WTC11 (cell line): ENCODE measurements around the gene KDELR3. TPM values are rescaled to one million over a fixed set of nuclear protein-coding genes. Genes with fewer than 3 reads are reported as not detected.
A peak's percentile ranks its signal among the peaks of the same experiment; 100 is the strongest.

Source experiments
- ATAC-seq: fragments of 200-7000 bp; cut with Tn5 transposase; 2 replicates; pipeline ENCODE4 v1.10.0; 2021; ENCODE audit warnings: mild to moderate bottlenecking, moderate library complexity
- CTCF ChIA-PET: fragments of 300-600 bp; sonication (Branson Sonifier 250); formaldehyde crosslinking; loops from one replicate; lab custom pipeline; 2021; ENCODE audit warnings: antibody characterized with exemption; lab: Charles Lee
- POLR2A ChIA-PET: fragments of 350-600 bp; sonication (Branson Sonifier 250); formaldehyde crosslinking; loops from one replicate; lab custom pipeline; 2021; ENCODE audit warnings: antibody characterized with exemption; lab: Charles Lee
- DNase-seq: peaks from one replicate; pipeline ENCODE4 v3.0.0; 2021; ENCODE audit warnings: low spot score
- H3K27ac Mint-ChIP-seq: 2 replicates; pipeline ENCODE4 v1.8.0; 2021; ENCODE audit warnings: mixed read lengths
- H3K27me3 Mint-ChIP-seq: 2 replicates; pipeline ENCODE4 v1.8.0; 2021; ENCODE audit warnings: low read depth, mild to moderate bottlenecking, moderate library complexity, mixed read lengths
- H3K36me3 Mint-ChIP-seq: 2 replicates; pipeline ENCODE4 v1.8.0; 2021; ENCODE audit warnings: mixed read lengths
- H3K4me1 Mint-ChIP-seq: 2 replicates; pipeline ENCODE4 v1.8.0; 2022; ENCODE audit warnings: mixed read lengths
- H3K4me3 Mint-ChIP-seq: 2 replicates; pipeline ENCODE4 v1.8.0; 2021; ENCODE audit warnings: mild to moderate bottlenecking, moderate library complexity, mixed read lengths
- H3K9me3 Mint-ChIP-seq: 2 replicates; pipeline ENCODE4 v1.8.0; 2021; ENCODE audit warnings: mixed read lengths
- ATF1 ChIP-seq: sonication (generic); formaldehyde crosslinking; IDR thresholded peaks from 2 replicates; pipeline ENCODE4 v1.8.1; 2023; ENCODE audit warnings: mild to moderate bottlenecking, moderate library complexity, missing genetic modification reagents
- ATF2 ChIP-seq: sonication (generic); formaldehyde crosslinking; IDR thresholded peaks from 2 replicates; pipeline ENCODE4 v1.8.1; 2022; ENCODE audit warnings: low read depth, missing genetic modification reagents, borderline replicate concordance
- CTCF ChIP-seq: fragments of 200-600 bp; IDR thresholded peaks from 2 replicates; pipeline ENCODE4 v1.8.0; 2022; ENCODE audit warnings: antibody characterized with exemption
- E2F4 ChIP-seq: sonication (generic); formaldehyde crosslinking; IDR thresholded peaks from 2 replicates; pipeline ENCODE4 v1.8.1; 2022; ENCODE audit warnings: low read depth, mild to moderate bottlenecking, moderate library complexity, missing genetic modification reagents, borderline replicate concordance
- EMX1 ChIP-seq: fragments of 250-450 bp; sonication (Bioruptor Pico); IDR thresholded peaks from 2 replicates; pipeline ENCODE4 v1.8.0; 2021; ENCODE audit warnings: mild to moderate bottlenecking
- ESRRA ChIP-seq: sonication (generic); formaldehyde crosslinking; IDR thresholded peaks from 2 replicates; pipeline ENCODE4 v1.8.1; 2022; ENCODE audit warnings: mild to moderate bottlenecking, missing genetic modification reagents, borderline replicate concordance
- FOXP1 ChIP-seq: sonication (generic); formaldehyde crosslinking; IDR thresholded peaks from 2 replicates; pipeline ENCODE4 v1.8.0; 2022; ENCODE audit warnings: missing genetic modification reagents, mild to moderate bottlenecking, moderate library complexity, borderline replicate concordance
- KAT7 ChIP-seq: sonication (generic); formaldehyde crosslinking; IDR thresholded peaks from 2 replicates; pipeline ENCODE4 v1.8.1; 2023; ENCODE audit warnings: missing genetic modification reagents, mild to moderate bottlenecking, borderline replicate concordance
- OVOL2 ChIP-seq: fragments of 250-450 bp; sonication (Bioruptor Pico); IDR thresholded peaks from 2 replicates; pipeline ENCODE4 v1.9.0; 2021; ENCODE audit warnings: mild to moderate bottlenecking, borderline replicate concordance
- PREB ChIP-seq: sonication (generic); formaldehyde crosslinking; IDR thresholded peaks from 2 replicates; pipeline ENCODE4 v1.8.1; 2022; ENCODE audit warnings: mild to moderate bottlenecking, missing genetic modification reagents, moderate library complexity, borderline replicate concordance
- PRRX2 ChIP-seq: fragments of 250-450 bp; sonication (Bioruptor Pico); IDR thresholded peaks from 2 replicates; pipeline ENCODE4 v1.8.0; 2021; ENCODE audit warnings: mild to moderate bottlenecking
- RORB ChIP-seq: fragments of 250-450 bp; sonication (Bioruptor Pico); IDR thresholded peaks from 2 replicates; pipeline ENCODE4 v1.9.0; 2021; ENCODE audit warnings: mild to moderate bottlenecking
- SOX15 ChIP-seq: fragments of 250-450 bp; sonication (Bioruptor Pico); IDR thresholded peaks from 2 replicates; pipeline ENCODE4 v1.9.0; 2021; ENCODE audit warnings: mild to moderate bottlenecking
- SP1 ChIP-seq: sonication (generic); formaldehyde crosslinking; conservative IDR thresholded peaks from 2 replicates; pipeline ENCODE4 v1.8.1; 2022; ENCODE audit warnings: missing genetic modification reagents
- TCF7 ChIP-seq: sonication (generic); formaldehyde crosslinking; IDR thresholded peaks from 2 replicates; pipeline ENCODE4 v1.8.0; 2022; ENCODE audit warnings: mild to moderate bottlenecking, low read depth, missing genetic modification reagents, moderate library complexity
- TEAD1 ChIP-seq: sonication (generic); formaldehyde crosslinking; IDR thresholded peaks from 2 replicates; pipeline ENCODE4 v1.8.0; 2022; ENCODE audit warnings: mild to moderate bottlenecking, missing genetic modification reagents
- TP53 ChIP-seq: sonication (generic); formaldehyde crosslinking; IDR thresholded peaks from 2 replicates; pipeline ENCODE4 v1.8.1; 2023; ENCODE audit warnings: mild to moderate bottlenecking, missing genetic modification reagents
- ZBTB21 ChIP-seq: sonication (generic); formaldehyde crosslinking; IDR thresholded peaks from 2 replicates; pipeline ENCODE4 v1.8.1; 2023; ENCODE audit warnings: mild to moderate bottlenecking, missing genetic modification reagents, borderline replicate concordance
- ZMAT4 ChIP-seq: fragments of 250-450 bp; sonication (Bioruptor Pico); IDR thresholded peaks from 2 replicates; pipeline ENCODE4 v1.9.0; 2021; ENCODE audit warnings: mild to moderate bottlenecking
- ZNF121 ChIP-seq: sonication (generic); formaldehyde crosslinking; IDR thresholded peaks from 2 replicates; pipeline ENCODE4 v1.8.0; 2023; ENCODE audit warnings: missing genetic modification reagents
- ZNF219 ChIP-seq: sonication (generic); formaldehyde crosslinking; IDR thresholded peaks from 2 replicates; pipeline ENCODE4 v1.8.0; 2023; ENCODE audit warnings: missing genetic modification reagents, mild to moderate bottlenecking, borderline replicate concordance
- ZNF423 ChIP-seq: fragments of 250-450 bp; sonication (Bioruptor Pico); IDR thresholded peaks from 2 replicates; pipeline ENCODE4 v2.1.2; 2022; ENCODE audit warnings: mild to moderate bottlenecking, moderate library complexity
- total RNA-seq: library from RNA; stranded (reverse); gene quantifications from 3 replicates; pipeline ENCODE4 v1.2.3, GENCODE V29; 2021
- TF ChIP-seq, protein P1 (sequence below): sonication (generic); formaldehyde crosslinking; IDR thresholded peaks from 2 replicates; pipeline ENCODE4 v1.8.1; 2023; ENCODE audit warnings: mild to moderate bottlenecking, missing genetic modification reagents
- TF ChIP-seq, protein P2 (sequence below): sonication (generic); formaldehyde crosslinking; conservative IDR thresholded peaks from 2 replicates; pipeline ENCODE4 v1.8.1; 2023; ENCODE audit warnings: mild to moderate bottlenecking, low read depth, missing genetic modification reagents, moderate library complexity
- TF ChIP-seq, protein P3 (sequence below): sonication (generic); formaldehyde crosslinking; IDR thresholded peaks from 2 replicates; pipeline ENCODE4 v1.8.1; 2022; ENCODE audit warnings: mild to moderate bottlenecking, moderate library complexity, missing genetic modification reagents
- TF ChIP-seq, protein P4 (sequence below): sonication (generic); formaldehyde crosslinking; IDR thresholded peaks from 2 replicates; pipeline ENCODE4 v1.8.1; 2023; ENCODE audit warnings: mild to moderate bottlenecking, missing genetic modification reagents, moderate library complexity

Gene KDELR3
- total RNA-seq, 1 experiment from 2014 or later = 5.7 TPM

DNA sequence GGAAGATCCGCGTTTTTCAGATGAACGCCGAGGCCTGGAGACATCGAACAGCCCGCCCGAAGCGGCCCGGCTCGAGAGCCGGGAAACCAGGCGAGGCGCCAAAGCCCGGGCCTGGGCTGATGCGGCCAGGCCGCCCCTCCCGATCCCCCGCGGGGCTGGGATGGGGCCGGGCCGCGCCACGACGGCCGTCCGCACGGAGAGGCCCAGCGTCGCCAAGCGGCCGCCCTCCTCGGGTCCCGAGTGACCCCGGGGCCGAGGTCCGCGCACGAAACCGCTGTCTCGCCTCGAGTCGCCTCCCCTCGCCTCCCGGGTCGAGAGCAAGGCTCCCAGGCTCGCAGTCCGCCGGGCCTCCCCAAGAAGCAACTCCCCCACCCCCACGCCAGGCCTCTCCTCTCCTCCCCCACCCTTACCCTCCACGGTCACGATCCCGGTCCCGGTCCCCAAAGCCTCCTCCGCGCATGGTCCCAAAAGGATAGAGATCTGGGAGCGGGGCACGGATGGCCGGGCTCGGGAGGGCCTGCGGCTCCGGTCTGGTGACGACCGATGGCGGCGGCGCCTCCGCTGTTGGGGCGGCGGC, 37.7 kb downstream of the KDELR3 start:
- H3K27me3 Mint-ChIP-seq = no peaks in the 10 kb centered on the region
- ChIA-PET CTCF (no interaction called here), POLR2A (no interaction called here)
- H3K9me3 Mint-ChIP-seq = no peaks in the 10 kb centered on the region
- peaks cover 45% of the 10 kb centered on the region for H3K4me1 Mint-ChIP-seq
- peak; percentile 43 for DNase-seq
- ATAC-seq = peak; percentile 5
- H3K36me3 Mint-ChIP-seq = peaks cover 48% of the 10 kb centered on the region
- H3K27ac Mint-ChIP-seq = peak overlapping the region; percentile 100
- H3K4me3 Mint-ChIP-seq = peak overlapping the region; percentile 98
- TF ChIP-seq OVOL2 (CRISPR knock-in tag) (no peak), SP1 (CRISPR knock-in tag) (no peak), ZNF219 (no peak), ESRRA (no peak), TCF7 (CRISPR knock-in tag) (no peak), EMX1 (peak; percentile 19; the same call in 1 of the 2 replicates), FOXP1 (peak; percentile 45; the same call in 1 of the 2 replicates), ZBTB21 (CRISPR knock-in tag) (no peak), TEAD1 (CRISPR knock-in tag) (0 out of 2 replicates have a peak, but pooled peaks have one; percentile 23), ATF2 (CRISPR knock-in tag) (no peak), TP53 (CRISPR knock-in tag) (no peak; the same call in 1 of the 2 replicates), ATF1 (0 out of 2 replicates have a peak, but pooled peaks have one; percentile 48), CTCF (no peak), PRRX2 (CRISPR knock-in tag) (no peak), ZNF423 (CRISPR knock-in tag) (no peak), PREB (CRISPR knock-in tag) (no peak), E2F4 (no peak), ZMAT4 (CRISPR knock-in tag) (no peak), RORB (CRISPR knock-in tag) (no peak), ZNF121 (CRISPR knock-in tag) (no peak), KAT7 (CRISPR knock-in tag) (no peak), SOX15 (no peak)
- TF ChIP-seq, protein P1, sequence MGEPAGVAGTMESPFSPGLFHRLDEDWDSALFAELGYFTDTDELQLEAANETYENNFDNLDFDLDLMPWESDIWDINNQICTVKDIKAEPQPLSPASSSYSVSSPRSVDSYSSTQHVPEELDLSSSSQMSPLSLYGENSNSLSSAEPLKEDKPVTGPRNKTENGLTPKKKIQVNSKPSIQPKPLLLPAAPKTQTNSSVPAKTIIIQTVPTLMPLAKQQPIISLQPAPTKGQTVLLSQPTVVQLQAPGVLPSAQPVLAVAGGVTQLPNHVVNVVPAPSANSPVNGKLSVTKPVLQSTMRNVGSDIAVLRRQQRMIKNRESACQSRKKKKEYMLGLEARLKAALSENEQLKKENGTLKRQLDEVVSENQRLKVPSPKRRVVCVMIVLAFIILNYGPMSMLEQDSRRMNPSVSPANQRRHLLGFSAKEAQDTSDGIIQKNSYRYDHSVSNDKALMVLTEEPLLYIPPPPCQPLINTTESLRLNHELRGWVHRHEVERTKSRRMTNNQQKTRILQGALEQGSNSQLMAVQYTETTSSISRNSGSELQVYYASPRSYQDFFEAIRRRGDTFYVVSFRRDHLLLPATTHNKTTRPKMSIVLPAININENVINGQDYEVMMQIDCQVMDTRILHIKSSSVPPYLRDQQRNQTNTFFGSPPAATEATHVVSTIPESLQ (CRISPR knock-in tag) = no peak
- TF ChIP-seq, protein P2, sequence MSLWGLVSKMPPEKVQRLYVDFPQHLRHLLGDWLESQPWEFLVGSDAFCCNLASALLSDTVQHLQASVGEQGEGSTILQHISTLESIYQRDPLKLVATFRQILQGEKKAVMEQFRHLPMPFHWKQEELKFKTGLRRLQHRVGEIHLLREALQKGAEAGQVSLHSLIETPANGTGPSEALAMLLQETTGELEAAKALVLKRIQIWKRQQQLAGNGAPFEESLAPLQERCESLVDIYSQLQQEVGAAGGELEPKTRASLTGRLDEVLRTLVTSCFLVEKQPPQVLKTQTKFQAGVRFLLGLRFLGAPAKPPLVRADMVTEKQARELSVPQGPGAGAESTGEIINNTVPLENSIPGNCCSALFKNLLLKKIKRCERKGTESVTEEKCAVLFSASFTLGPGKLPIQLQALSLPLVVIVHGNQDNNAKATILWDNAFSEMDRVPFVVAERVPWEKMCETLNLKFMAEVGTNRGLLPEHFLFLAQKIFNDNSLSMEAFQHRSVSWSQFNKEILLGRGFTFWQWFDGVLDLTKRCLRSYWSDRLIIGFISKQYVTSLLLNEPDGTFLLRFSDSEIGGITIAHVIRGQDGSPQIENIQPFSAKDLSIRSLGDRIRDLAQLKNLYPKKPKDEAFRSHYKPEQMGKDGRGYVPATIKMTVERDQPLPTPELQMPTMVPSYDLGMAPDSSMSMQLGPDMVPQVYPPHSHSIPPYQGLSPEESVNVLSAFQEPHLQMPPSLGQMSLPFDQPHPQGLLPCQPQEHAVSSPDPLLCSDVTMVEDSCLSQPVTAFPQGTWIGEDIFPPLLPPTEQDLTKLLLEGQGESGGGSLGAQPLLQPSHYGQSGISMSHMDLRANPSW (CRISPR knock-in tag) = no peak
- TF ChIP-seq, protein P3, sequence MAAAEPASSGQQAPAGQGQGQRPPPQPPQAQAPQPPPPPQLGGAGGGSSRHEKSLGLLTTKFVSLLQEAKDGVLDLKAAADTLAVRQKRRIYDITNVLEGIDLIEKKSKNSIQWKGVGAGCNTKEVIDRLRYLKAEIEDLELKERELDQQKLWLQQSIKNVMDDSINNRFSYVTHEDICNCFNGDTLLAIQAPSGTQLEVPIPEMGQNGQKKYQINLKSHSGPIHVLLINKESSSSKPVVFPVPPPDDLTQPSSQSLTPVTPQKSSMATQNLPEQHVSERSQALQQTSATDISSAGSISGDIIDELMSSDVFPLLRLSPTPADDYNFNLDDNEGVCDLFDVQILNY (CRISPR knock-in tag) = no peak
- TF ChIP-seq, protein P4, sequence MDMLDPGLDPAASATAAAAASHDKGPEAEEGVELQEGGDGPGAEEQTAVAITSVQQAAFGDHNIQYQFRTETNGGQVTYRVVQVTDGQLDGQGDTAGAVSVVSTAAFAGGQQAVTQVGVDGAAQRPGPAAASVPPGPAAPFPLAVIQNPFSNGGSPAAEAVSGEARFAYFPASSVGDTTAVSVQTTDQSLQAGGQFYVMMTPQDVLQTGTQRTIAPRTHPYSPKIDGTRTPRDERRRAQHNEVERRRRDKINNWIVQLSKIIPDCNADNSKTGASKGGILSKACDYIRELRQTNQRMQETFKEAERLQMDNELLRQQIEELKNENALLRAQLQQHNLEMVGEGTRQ (CRISPR knock-in tag) = no peak
